ENCODE measurements around the gene RAB3IP. TPM values are rescaled to one million over a fixed set of nuclear protein-coding genes. Genes with fewer than 3 reads are reported as not detected.
A peak's percentile ranks its signal among the peaks of the same experiment; 100 is the strongest.

The RAB3IP gene
- total and polyA plus RNA-seq, 12 donors = 14.2 to 33.3 (median 22.5) TPM

- Histone ChIP-seq H3K9me3 (no peaks in the 10 kb centered on the region), H3K4me1 (peaks cover 0 to 2% (median 0%) of the 10 kb centered on the region in 9 donors), H3K36me3 (no peaks in the 10 kb centered on the region), H3K27ac (no peak overlapping the region), H3K27me3 (no peaks in the 10 kb centered on the region), H3K4me3 (no peak overlapping the region)
- DNase-seq = no peak
- intact Hi-C loops (cut with DNase I) = no loop called here
- ATAC-seq = no peak
- TF ChIP-seq CTCF (IDR thresholded peaks at IDR 0.05) = no peak
Observed at GRCh38 chr12:69834576-69834975, 95.9 kb downstream of the RAB3IP start.

GRCh38 chr12:69835081-69835480, 96.4 kb downstream of the RAB3IP start:
- Histone ChIP-seq H3K36me3 (no peaks in the 10 kb centered on the region), H3K27ac (no peak overlapping the region), H3K4me1 (peaks cover 0 to 2% (median 0%) of the 10 kb centered on the region in 9 donors), H3K9me3 (no peaks in the 10 kb centered on the region), H3K4me3 (no peak overlapping the region), H3K27me3 (no peaks in the 10 kb centered on the region)
- no peak for DNase-seq
- intact Hi-C loops (cut with DNase I) = no loop called here
- TF ChIP-seq CTCF (IDR thresholded peaks at IDR 0.05) = no peak
- peak in 1 of 8 donors; percentile 49 for ATAC-seq
- 51 to 52% methylated on average over 3 of the region's 3 CpGs for WGBS, 2 donors

DNA sequence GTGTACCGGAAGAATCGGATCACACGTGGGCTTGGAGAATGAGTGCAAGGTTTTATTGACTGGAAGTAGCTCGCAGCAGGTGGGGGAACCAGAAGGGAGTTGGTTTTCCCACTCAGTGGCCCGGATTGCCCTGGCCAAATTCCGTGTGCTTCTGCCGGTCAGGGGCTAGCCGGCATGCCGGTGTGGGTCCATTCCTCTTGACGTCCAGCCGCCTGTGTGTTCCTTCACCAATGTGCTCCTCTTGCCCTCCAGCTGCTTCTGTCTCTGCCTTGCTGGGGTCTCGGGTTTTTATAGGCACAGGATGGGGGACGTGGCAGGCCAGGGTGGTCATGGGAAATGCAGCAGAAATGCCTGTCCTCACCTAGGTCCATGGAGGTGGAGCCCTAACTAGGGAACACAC, 97.4 kb downstream of the RAB3IP start:
- Histone ChIP-seq H3K9me3 (no peaks in the 10 kb centered on the region), H3K4me3 (no peak overlapping the region), H3K27ac (no peak overlapping the region), H3K27me3 (no peaks in the 10 kb centered on the region), H3K36me3 (no peaks in the 10 kb centered on the region), H3K4me1 (peaks cover 0 to 4% (median 0%) of the 10 kb centered on the region in 9 donors)
- no peak for ATAC-seq
- WGBS, 2 donors = 94 to 98% methylated on average over 13 of the region's 13 CpGs
- TF ChIP-seq CTCF (IDR thresholded peaks at IDR 0.05) = no peak
- intact Hi-C loops (cut with DNase I) = no loop called here
- no peak for DNase-seq

DNA sequence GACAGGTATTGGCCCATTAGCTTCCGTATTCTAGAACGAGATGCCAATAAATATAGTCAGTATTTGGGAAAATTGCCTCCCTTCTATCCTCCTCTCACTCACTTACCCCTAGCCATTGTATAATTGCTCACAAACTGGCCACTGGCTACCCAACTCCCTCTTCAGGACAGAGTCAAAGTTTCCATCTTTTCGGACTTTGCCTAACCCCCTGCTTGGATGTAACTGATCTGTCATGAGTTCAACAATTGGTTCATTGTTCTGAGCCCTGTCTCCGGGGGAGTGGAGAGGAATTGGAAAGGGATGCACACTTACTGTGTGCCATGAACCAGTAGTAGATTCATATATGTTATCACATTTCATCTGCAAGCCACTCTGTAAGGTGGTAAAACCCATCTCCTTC, 98.5 kb downstream of the RAB3IP start:
- H3K27me3 ChIP-seq = no peaks in the 10 kb centered on the region
- intact Hi-C loops (cut with DNase I) = no loop called here
- 84 to 88% methylated on average over 4 of the region's 4 CpGs for WGBS, 2 donors
- no peak overlapping the region for H3K27ac ChIP-seq
- H3K9me3 ChIP-seq = no peaks in the 10 kb centered on the region
- H3K36me3 ChIP-seq = no peaks in the 10 kb centered on the region
- DNase-seq (no peak), ATAC-seq (no peak)
- TF ChIP-seq CTCF (IDR thresholded peaks at IDR 0.05) = no peak
- H3K4me1 ChIP-seq = peaks cover 0 to 4% (median 0%) of the 10 kb centered on the region in 9 donors
- H3K4me3 ChIP-seq = no peak overlapping the region

Measured in heart right ventricle (tissue), 16 donors.